Immature natural killer cell (primary cell): Measurements from ENCODE around the gene BSN. TPM values are rescaled to one million over a fixed set of nuclear protein-coding genes. Genes with fewer than 3 reads are reported as not detected.
A peak's percentile ranks its signal among the peaks of the same experiment; 100 is the strongest.

Experiments
- DNase-seq, 3 donors: peaks; one replicate each; pipeline ENCODE4 v3.0.0; 2022; ENCODE audit warnings: mixed read lengths in 1 of 3
- H3K27ac Mint-ChIP-seq, 6 donors: one replicate each; pipeline ENCODE4 v1.8.0; 2020; ENCODE audit warnings: mixed read lengths in 6 of 6, mild to moderate bottlenecking in 5 of 6, inconsistent platforms in 4 of 6, moderate library complexity in 3 of 6
- H3K27me3 Mint-ChIP-seq, 3 donors: one replicate each; pipeline ENCODE4 v1.8.0; 2020 to 2021; ENCODE audit warnings: low read depth in 3 of 3, mild to moderate bottlenecking in 3 of 3, mixed read lengths in 3 of 3, moderate library complexity in 3 of 3, inconsistent platforms in 1 of 3
- H3K36me3 Mint-ChIP-seq, 3 donors: one replicate each; pipeline ENCODE4 v1.8.0; 2020; ENCODE audit warnings: mixed read lengths in 3 of 3, inconsistent platforms in 2 of 3, mild to moderate bottlenecking in 2 of 3
- H3K4me1 Mint-ChIP-seq, 2 donors: one replicate each; pipeline ENCODE4 v1.8.0; 2020; ENCODE audit warnings: inconsistent platforms in 2 of 2, mild to moderate bottlenecking in 2 of 2, mixed read lengths in 2 of 2, moderate library complexity in 1 of 2
- H3K4me3 Mint-ChIP-seq, 5 donors: one replicate each; pipeline ENCODE4 v1.8.0; 2020; ENCODE audit warnings: mild to moderate bottlenecking in 5 of 5, mixed read lengths in 5 of 5, inconsistent platforms in 3 of 5, moderate library complexity in 3 of 5
- H3K9me3 Mint-ChIP-seq, 6 donors: one replicate each; pipeline ENCODE4 v1.8.0; 2020; ENCODE audit warnings: mild to moderate bottlenecking in 6 of 6, mixed read lengths in 6 of 6, inconsistent platforms in 4 of 6, moderate library complexity in 3 of 6
- polyA plus RNA-seq, 3 donors: library from polyadenylated mRNA; unstranded; fragments of 300-500 nt; fragmentation: Illumina TruSeq; gene quantifications; one replicate each; pipeline ENCODE4 v1.2.3, GENCODE V29; 2021

The BSN gene, protein sequence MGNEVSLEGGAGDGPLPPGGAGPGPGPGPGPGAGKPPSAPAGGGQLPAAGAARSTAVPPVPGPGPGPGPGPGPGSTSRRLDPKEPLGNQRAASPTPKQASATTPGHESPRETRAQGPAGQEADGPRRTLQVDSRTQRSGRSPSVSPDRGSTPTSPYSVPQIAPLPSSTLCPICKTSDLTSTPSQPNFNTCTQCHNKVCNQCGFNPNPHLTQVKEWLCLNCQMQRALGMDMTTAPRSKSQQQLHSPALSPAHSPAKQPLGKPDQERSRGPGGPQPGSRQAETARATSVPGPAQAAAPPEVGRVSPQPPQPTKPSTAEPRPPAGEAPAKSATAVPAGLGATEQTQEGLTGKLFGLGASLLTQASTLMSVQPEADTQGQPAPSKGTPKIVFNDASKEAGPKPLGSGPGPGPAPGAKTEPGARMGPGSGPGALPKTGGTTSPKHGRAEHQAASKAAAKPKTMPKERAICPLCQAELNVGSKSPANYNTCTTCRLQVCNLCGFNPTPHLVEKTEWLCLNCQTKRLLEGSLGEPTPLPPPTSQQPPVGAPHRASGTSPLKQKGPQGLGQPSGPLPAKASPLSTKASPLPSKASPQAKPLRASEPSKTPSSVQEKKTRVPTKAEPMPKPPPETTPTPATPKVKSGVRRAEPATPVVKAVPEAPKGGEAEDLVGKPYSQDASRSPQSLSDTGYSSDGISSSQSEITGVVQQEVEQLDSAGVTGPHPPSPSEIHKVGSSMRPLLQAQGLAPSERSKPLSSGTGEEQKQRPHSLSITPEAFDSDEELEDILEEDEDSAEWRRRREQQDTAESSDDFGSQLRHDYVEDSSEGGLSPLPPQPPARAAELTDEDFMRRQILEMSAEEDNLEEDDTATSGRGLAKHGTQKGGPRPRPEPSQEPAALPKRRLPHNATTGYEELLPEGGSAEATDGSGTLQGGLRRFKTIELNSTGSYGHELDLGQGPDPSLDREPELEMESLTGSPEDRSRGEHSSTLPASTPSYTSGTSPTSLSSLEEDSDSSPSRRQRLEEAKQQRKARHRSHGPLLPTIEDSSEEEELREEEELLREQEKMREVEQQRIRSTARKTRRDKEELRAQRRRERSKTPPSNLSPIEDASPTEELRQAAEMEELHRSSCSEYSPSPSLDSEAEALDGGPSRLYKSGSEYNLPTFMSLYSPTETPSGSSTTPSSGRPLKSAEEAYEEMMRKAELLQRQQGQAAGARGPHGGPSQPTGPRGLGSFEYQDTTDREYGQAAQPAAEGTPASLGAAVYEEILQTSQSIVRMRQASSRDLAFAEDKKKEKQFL (N-terminal part only)
- polyA plus RNA-seq = under 1 TPM in 1 of 3 donors, not detected in 2; 0.42 TPM

DNA sequence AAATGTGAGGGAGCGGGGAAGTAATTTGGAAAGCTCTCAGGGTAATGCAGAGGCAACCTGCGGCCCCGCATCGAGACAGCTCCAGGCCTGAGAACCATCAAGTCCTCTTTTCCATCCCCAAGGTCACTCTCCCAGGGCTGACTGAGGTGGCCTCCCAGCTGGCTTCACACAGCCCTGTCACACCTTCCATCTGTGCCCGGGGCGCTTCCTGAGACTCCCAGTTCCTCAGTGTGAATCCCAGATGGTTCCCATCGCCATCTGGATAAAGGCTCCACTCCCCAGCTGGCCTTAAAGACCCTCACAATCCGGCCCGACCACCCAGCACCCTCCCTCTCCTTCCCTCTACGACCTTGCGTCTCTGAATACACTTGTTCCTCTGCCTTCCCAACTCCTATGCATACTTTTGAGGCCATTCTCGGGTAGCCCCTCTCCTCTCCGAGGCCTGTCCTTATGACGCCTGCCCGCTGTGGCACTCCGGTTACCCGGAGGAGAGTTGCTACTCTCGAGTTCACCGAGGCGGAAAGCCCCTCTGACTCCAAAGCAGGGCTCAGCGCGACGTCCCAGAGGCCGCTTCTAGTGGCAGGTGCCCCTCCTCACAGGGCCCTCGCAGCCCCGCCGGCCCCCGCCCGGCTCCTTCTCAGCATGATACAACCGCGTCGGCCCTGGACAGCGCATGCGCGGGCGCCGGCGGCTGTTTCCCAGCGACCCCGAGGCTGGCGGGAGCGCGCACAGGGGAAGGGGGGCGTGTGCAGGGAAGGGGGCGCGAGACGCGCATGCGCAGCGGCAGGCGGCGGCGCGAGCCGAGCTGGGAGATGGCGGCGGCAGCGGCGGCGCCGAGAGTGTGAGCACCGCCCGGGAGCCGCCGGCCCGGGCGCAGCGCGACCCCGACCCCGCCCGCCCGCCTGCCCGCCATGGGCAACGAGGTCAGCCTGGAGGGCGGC is at the start of gene BSN:
BSN (plus strand) TSS at position 786 of the 941 bp plus-strand sequence; CDS start at position 912, 126 bp downstream.
- H3K4me1 Mint-ChIP-seq = peaks cover 15 to 17% of the 10 kb centered on the region in 2 donors
- H3K9me3 Mint-ChIP-seq = peaks cover 0 to 1% (median 0%) of the 10 kb centered on the region in 6 donors
- peak within 1 kb of the TSS in 4 of 6 donors; percentile 12 to 77 (median 50) for H3K27ac Mint-ChIP-seq
- peaks cover 11 to 24% (median 21%) of the 10 kb centered on the region in 3 donors for H3K27me3 Mint-ChIP-seq
- DNase-seq = peak; percentile 88 to 91 (median 89)
- H3K4me3 Mint-ChIP-seq = peak within 1 kb of the TSS; percentile 77 to 93 (median 83)
- H3K36me3 Mint-ChIP-seq = no peaks in the 10 kb centered on the region

DNA sequence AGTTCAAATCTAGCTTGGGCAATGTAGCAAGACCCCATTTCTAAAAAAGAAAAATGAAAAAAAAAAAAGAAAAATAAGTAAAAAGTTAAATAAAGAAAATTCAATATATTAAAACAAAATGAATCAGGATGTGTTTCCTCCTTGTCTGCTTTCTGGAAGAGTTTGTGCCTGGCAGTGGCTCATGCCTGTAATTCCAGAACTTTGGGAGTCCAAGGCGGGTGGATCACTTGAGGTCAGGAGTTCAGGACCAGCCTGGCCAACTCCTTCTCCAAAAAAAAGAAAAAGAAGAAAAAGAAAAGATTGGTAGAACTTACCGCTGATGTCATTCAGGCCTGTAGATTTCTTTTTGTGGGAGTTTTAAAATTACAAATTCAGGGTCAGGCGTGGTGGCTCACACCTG is 47.4 kb upstream of the BSN start:
- Mint-ChIP-seq H3K4me3 (no peak overlapping the region), H3K27ac (peak overlapping the region in 1 of 6 donors; percentile 11), H3K4me1 (peaks cover 7 to 10% of the 10 kb centered on the region in 2 donors), H3K9me3 (no peaks in the 10 kb centered on the region), H3K36me3 (peaks cover 4 to 7% (median 6%) of the 10 kb centered on the region in 3 donors), H3K27me3 (no peaks in the 10 kb centered on the region)
- DNase-seq = no peak

DNA sequence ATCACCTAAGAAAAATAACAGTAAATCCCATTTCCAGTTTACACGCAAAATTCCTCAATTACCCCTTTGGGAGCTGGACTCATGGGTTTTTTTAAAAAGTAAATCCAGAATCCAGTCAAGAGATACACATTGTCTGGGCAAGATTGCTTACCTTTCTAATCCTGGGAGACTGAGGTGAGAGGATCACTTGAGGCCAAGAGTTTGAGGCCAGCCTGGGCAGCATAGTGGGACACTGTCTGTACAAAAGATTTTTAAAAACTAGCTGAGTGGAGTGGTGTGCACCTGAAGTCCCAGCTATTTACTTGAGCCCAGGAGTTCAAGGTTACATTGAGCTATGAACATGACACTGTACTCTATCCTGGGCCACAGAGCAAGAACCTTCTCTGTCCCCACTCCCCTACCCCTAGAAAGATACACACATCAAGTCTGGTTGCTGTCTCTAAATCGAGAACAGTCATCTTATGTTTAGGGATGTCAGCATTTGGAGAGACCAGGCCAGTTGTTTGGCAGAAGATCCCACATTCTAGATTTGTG is 45.2 kb upstream of the BSN start:
- DNase-seq = no peak
- peak overlapping the region in 1 of 6 donors; percentile 46 for H3K27ac Mint-ChIP-seq
- no peaks in the 10 kb centered on the region for H3K9me3 Mint-ChIP-seq
- peaks cover 9 to 17% (median 12%) of the 10 kb centered on the region in 3 donors for H3K36me3 Mint-ChIP-seq
- no peaks in the 10 kb centered on the region for H3K27me3 Mint-ChIP-seq
- H3K4me3 Mint-ChIP-seq = no peak overlapping the region
- H3K4me1 Mint-ChIP-seq = peaks cover 1 to 5% of the 10 kb centered on the region in 2 donors

DNA sequence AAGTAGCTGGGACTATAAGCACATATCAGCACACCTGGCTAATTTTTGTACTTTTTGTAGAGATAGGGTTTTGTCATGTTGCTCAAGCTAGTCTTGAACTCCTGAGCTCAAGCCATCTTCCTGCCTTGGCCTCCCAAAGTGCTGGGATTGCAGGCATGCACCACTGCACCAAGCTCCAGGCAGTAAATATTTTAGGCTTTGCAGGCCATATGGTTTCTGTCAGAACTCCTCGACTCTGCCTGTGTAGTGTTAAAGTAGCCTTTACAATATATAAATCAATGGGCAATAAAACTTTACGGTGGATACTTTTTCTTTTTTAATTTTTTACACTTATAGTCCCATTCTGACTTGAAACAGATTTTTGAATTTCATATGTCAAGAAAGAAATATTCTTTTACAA is 42.6 kb upstream of the BSN start:
- Mint-ChIP-seq H3K27ac (peak overlapping the region in 1 of 6 donors; percentile 17), H3K4me3 (no peak overlapping the region), H3K4me1 (peaks cover 0 to 1% of the 10 kb centered on the region in 2 donors), H3K27me3 (no peaks in the 10 kb centered on the region), H3K36me3 (peaks cover 15 to 18% (median 17%) of the 10 kb centered on the region in 3 donors), H3K9me3 (no peaks in the 10 kb centered on the region)
- no peak for DNase-seq

DNA sequence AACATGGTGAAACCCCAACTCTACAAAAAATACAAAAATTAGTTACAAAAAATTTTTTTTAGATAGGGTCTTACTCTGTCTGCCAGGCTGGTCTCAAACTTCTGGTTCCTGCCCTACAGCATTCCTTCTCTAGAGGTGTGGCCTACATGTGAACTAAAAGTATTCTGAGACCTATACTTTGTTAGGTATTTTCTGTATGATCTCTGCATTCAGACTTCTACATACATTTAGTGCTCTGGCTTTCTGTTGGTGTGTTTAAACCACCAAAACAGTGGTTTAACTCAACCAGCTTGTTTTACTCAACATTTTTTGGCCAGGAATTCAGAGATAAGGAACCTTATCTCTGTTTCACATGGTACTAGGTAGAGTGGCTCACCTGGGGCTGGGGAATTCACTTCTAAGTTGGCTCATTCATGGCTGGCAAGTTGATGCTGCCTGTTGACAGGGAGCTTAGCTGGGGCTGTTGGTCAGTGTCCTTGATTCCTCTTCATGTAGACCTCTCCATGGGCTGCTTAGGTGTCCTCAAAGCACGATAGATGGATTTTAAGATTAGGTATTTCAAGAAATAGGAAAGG is 41.4 kb upstream of the BSN start:
- H3K4me3 Mint-ChIP-seq = no peak overlapping the region
- no peak for DNase-seq
- peaks cover 5 to 6% of the 10 kb centered on the region in 2 donors for H3K4me1 Mint-ChIP-seq
- no peaks in the 10 kb centered on the region for H3K9me3 Mint-ChIP-seq
- peaks cover 17 to 23% (median 20%) of the 10 kb centered on the region in 3 donors for H3K36me3 Mint-ChIP-seq
- H3K27ac Mint-ChIP-seq = peak overlapping the region in 1 of 6 donors; percentile 7
- no peaks in the 10 kb centered on the region for H3K27me3 Mint-ChIP-seq

DNA sequence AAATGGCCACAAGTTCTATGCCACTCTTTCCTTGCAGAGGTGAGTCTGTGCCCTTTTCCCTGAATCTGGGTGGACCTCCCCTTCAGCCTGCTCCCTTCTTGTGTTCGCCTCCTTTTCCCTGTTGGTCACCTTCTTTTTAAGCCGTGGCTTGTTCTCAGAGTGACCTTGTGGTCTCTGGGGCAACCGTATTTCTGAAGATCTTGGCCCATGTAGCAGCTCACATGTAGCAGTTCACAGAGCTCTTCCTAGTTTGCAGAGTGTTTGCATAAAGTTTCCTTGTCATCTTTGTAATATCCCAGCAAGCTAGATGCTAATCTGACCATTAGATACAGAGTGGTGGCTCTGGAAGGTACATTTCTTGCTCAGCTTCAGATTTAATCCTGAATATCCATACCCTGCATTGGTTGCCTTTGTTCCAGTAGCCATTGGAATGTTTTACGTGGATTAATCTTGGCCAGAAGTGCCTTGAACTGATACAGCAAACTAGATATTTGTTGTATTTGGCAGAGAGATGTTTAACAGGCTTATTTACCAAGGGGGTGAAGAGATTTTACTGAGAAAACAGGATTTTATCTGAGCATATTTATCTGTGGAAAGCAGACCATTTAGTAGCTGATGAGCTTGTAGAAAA is 40.7 kb upstream of the BSN start:
- H3K27me3 Mint-ChIP-seq = no peaks in the 10 kb centered on the region
- H3K36me3 Mint-ChIP-seq = peaks cover 17 to 24% (median 20%) of the 10 kb centered on the region in 3 donors
- no peak overlapping the region for H3K4me3 Mint-ChIP-seq
- peaks cover 7 to 8% of the 10 kb centered on the region in 2 donors for H3K4me1 Mint-ChIP-seq
- DNase-seq = no peak
- H3K9me3 Mint-ChIP-seq = no peaks in the 10 kb centered on the region
- H3K27ac Mint-ChIP-seq = no peak overlapping the region

DNA sequence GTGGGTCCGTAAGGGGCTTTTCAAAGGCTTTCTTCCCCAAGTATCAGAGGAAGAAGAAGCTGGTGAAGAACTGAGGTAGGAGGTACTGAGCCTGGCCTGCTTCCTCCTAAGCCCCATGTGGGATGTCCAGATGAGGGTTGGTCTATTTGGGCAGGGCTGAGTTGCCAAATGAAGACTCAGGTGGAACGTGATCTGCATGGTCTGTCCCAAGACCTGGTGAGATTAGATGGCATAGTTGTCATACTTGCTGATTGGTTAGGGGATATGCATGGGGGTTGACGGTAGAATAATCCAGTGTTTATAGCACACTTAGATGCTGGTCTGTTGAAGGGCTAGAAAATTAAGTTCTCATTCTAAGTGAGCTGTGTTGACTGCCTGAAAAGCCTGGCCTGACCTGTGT is 36.3 kb upstream of the BSN start:
- H3K36me3 Mint-ChIP-seq = peaks cover 14 to 21% (median 18%) of the 10 kb centered on the region in 3 donors
- H3K4me1 Mint-ChIP-seq = peaks cover 27 to 30% of the 10 kb centered on the region in 2 donors
- no peak for DNase-seq
- H3K27ac Mint-ChIP-seq = peak overlapping the region in 2 of 6 donors; percentile 50 to 77
- no peak overlapping the region for H3K4me3 Mint-ChIP-seq
- no peaks in the 10 kb centered on the region for H3K9me3 Mint-ChIP-seq
- no peaks in the 10 kb centered on the region for H3K27me3 Mint-ChIP-seq

DNA sequence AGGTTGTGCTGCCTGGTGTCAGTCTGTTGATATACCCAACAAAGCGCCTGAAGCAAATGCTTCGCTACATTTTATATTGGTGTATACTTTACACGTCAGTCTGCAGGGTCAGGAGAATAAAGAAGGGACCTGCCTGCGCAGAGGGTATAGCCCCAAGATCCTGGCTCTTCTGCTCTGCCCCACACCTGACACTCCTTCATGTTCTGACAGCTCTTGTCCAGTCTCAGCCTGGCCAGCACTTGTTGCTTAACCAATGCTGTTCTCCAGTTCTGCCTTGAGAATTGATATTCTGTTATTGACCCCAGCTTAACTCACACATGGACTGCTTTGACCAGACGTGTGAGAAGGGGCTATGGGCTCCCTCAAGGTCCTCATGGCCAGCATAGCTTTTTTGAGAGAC is 35.8 kb upstream of the BSN start:
- peaks cover 27 to 30% of the 10 kb centered on the region in 2 donors for H3K4me1 Mint-ChIP-seq
- H3K4me3 Mint-ChIP-seq = no peak overlapping the region
- H3K9me3 Mint-ChIP-seq = no peaks in the 10 kb centered on the region
- no peaks in the 10 kb centered on the region for H3K27me3 Mint-ChIP-seq
- DNase-seq = no peak
- H3K27ac Mint-ChIP-seq = peak overlapping the region in 1 of 6 donors; percentile 50
- peaks cover 13 to 18% (median 17%) of the 10 kb centered on the region in 3 donors for H3K36me3 Mint-ChIP-seq

DNA sequence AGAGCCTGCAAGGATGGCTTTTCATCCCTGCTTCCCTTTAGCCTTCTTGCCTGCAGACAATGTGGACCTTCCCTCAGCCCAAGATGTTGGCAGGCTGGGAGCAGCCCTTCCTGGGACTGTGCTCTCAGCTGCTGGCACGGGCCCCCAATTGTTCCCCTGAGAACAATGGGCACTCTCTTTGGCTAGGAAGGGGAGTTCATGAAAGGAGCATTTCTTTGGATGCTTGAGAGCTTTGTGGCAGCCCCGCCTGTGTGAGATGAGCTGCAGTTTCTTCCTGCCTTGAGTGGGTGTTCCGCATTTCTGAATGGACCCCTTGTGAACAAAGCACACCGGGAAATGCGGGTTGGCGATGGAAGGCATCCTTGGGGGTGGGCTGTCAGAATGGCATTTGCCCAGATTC is 35.0 kb upstream of the BSN start:
- Mint-ChIP-seq H3K9me3 (no peaks in the 10 kb centered on the region), H3K4me1 (peaks cover 27 to 30% of the 10 kb centered on the region in 2 donors), H3K4me3 (no peak overlapping the region), H3K27ac (peak overlapping the region in 3 of 6 donors; percentile 8 to 72 (median 23)), H3K36me3 (peaks cover 9 to 12% (median 11%) of the 10 kb centered on the region in 3 donors), H3K27me3 (no peaks in the 10 kb centered on the region)
- DNase-seq = no peak

DNA sequence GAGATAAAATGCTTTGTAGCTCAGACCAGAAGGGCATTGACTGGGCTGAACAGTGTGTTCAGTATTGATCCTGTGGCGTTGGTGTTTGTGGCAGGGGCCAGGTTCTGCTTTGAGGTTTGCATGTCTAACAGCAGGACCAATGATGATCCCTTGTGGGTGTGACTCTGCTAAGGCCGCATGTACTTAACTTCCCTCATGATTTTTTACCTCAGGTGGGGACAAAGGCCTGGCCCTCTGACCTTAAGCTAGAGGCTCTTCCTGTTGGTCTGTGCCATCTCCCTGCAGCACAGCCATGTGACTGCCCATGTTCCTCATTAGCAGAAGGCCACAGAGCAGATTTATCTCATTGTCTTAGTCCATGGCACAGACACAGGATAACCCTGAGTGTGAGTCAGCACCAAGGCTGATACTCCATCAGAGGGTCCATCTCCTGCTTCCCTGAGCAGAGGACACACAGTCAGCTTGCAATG is 34.3 kb upstream of the BSN start:
- peak overlapping the region in 1 of 5 donors; percentile 2 for H3K4me3 Mint-ChIP-seq
- DNase-seq = no peak
- H3K36me3 Mint-ChIP-seq = peaks cover 9 to 12% (median 10%) of the 10 kb centered on the region in 3 donors
- H3K27ac Mint-ChIP-seq = peak overlapping the region; percentile 2 to 72 (median 25)
- H3K4me1 Mint-ChIP-seq = peaks cover 27 to 30% of the 10 kb centered on the region in 2 donors
- no peaks in the 10 kb centered on the region for H3K27me3 Mint-ChIP-seq
- no peaks in the 10 kb centered on the region for H3K9me3 Mint-ChIP-seq
